NCI-H2081 treated with DMSO at 0.1 percent for 48 hours (cell line): ENCODE results near the gene ABITRAM.
"Not testable (repeated sequence)": the region's sequence is repeated elsewhere in the genome, so short reads cannot be mapped to it uniquely, and the experiment has no call there.

Experiments used
- DNase-seq: peaks from one replicate; lab custom pipeline; 2025; lab: John Stamatoyannopoulos, UW

The ABITRAM gene

GRCh38 chr9:108934323-108934893 lies at the start of gene ABITRAM:
Gene ABITRAM (plus strand): TSS chr9:108934400. CDS start chr9:108934487, 87 bp downstream.
- no peak for DNase-seq

GRCh38 chr9:108884701-108885100 lies 49.5 kb upstream of the ABITRAM start:
- no peak for DNase-seq

GRCh38 chr9:108885643-108886348 lies 48.4 kb upstream of the ABITRAM start:
- DNase-seq: no peak

- DNase-seq: not testable (repeated sequence)
Observed at GRCh38 chr9:108886594-108887271, 47.5 kb upstream of the ABITRAM start.

GRCh38 chr9:108889649-108890067 lies 44.5 kb upstream of the ABITRAM start:
- no peak for DNase-seq

GRCh38 chr9:108894225-108894997 lies 39.8 kb upstream of the ABITRAM start:
- DNase-seq: no peak

GRCh38 chr9:108897324-108898096 lies 36.7 kb upstream of the ABITRAM start:
- no peak for DNase-seq

GRCh38 chr9:108899023-108899695 lies 35.0 kb upstream of the ABITRAM start:
- not testable (repeated sequence) for DNase-seq

- no peak for DNase-seq
Observed at GRCh38 chr9:108900176-108900575, 34.0 kb upstream of the ABITRAM start.

- DNase-seq: no peak
Observed at GRCh38 chr9:108903420-108904103, 30.6 kb upstream of the ABITRAM start.

GRCh38 chr9:108904161-108904560 lies 30.0 kb upstream of the ABITRAM start:
- no peak for DNase-seq

GRCh38 chr9:108905494-108905893 lies 28.7 kb upstream of the ABITRAM start:
- DNase-seq: no peak

GRCh38 chr9:108910402-108910801 lies 23.8 kb upstream of the ABITRAM start:
- DNase-seq: no peak

GRCh38 chr9:108910914-108911313 lies 23.3 kb upstream of the ABITRAM start:
- no peak for DNase-seq

- no peak for DNase-seq
Observed at GRCh38 chr9:108911820-108912219, 22.4 kb upstream of the ABITRAM start.

GRCh38 chr9:108913391-108913790 lies 20.8 kb upstream of the ABITRAM start:
- no peak for DNase-seq

GRCh38 chr9:108919517-108919916 lies 14.7 kb upstream of the ABITRAM start:
- DNase-seq: no peak

GRCh38 chr9:108920401-108920800 lies 13.8 kb upstream of the ABITRAM start:
- not testable (repeated sequence) for DNase-seq

- no peak for DNase-seq
Observed at GRCh38 chr9:108921200-108921599, 13.0 kb upstream of the ABITRAM start.

GRCh38 chr9:108924466-108924865 lies 9.7 kb upstream of the ABITRAM start:
- no peak for DNase-seq
